Ishikawa (cell line): Measurements from ENCODE around the gene ACSS2.

ENCODE experiments used
- CEBPB ChIP-seq: IDR thresholded peaks from 2 replicates; pipeline ENCODE4 v1.6.1; 2012
- CREB1 ChIP-seq: IDR thresholded peaks from 2 replicates; pipeline ENCODE4 v1.6.1; 2012; ENCODE audit warnings: low read depth
- EGR1 ChIP-seq: IDR thresholded peaks from 2 replicates; pipeline ENCODE4 v1.6.1; 2012
- EP300 ChIP-seq: IDR thresholded peaks from 2 replicates; pipeline ENCODE4 v1.6.1; 2012; ENCODE audit warnings: borderline replicate concordance
- FOXM1 ChIP-seq: IDR thresholded peaks from 2 replicates; pipeline ENCODE4 v1.6.1; 2012; ENCODE audit warnings: low read depth, borderline replicate concordance
- MAX ChIP-seq: IDR thresholded peaks from 2 replicates; pipeline ENCODE4 v1.6.1; 2012
- NFIC ChIP-seq: IDR thresholded peaks from 2 replicates; pipeline ENCODE4 v1.6.1; 2012
- RAD21 ChIP-seq: IDR thresholded peaks from 2 replicates; pipeline ENCODE4 v1.6.1; 2012; ENCODE audit warnings: low read depth
- TAF1 ChIP-seq: IDR thresholded peaks from 2 replicates; pipeline ENCODE4 v1.6.1; 2012; ENCODE audit warnings: low read depth, mild to moderate bottlenecking
- TCF12 ChIP-seq: IDR thresholded peaks from 2 replicates; pipeline ENCODE4 v1.6.1; 2012; ENCODE audit warnings: low read depth
- TEAD4 ChIP-seq: IDR thresholded peaks from 2 replicates; pipeline ENCODE4 v1.6.1; 2012
- YY1 ChIP-seq: IDR thresholded peaks from 2 replicates; pipeline ENCODE4 v1.6.1; 2012; ENCODE audit warnings: low read depth
- ZBTB7A ChIP-seq: IDR thresholded peaks from 2 replicates; pipeline ENCODE4 v1.6.1; 2012; ENCODE audit warnings: low read depth
- TF ChIP-seq, protein P1 (sequence below): IDR thresholded peaks from 2 replicates; pipeline ENCODE4 v1.6.1; 2012
- TF ChIP-seq, protein P2 (sequence below): IDR thresholded peaks from 2 replicates; pipeline ENCODE4 v1.6.1; 2012; ENCODE audit warnings: low read depth, mild to moderate bottlenecking

The ACSS2 gene

DNA sequence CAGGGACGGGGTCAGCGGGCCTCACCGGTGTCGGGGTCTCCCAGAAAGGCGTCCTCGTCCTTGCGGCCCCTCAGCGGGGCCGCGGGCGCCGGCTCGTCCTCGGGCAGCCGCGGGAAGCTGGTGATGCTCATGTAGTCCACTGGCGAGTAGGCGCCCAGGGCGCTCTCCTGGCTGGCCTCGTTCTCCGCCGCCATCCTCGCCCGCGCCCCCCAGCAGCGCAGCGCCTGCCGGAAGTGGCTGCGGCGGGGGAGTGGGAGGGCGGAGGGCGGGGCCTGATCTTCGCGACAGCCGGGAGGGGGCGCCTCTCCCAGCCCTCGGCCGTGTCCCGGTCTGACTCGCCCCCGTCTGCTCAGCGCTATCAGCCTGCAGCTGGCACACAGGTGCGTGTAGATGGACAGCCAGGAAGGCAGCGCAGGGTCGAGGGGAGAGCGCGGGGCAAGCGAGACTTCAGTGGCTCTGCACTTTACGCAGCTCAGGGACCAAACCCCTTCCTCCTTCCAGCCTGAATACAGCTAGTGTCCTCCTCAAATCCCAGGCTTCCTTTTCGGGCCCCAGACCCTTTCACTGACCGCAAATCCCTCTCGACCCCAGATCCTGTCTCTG is 3.7 kb upstream of the ACSS2 start, which contains the start of gene GGT7:
GGT7 (minus strand) TSS at position 235 of the 603 bp plus-strand sequence; CDS start at position 194, 41 bp downstream.
- TF ChIP-seq NFIC (no peak), TAF1 (peak; percentile 49), MAX (peak; percentile 86), ZBTB7A (peak; percentile 90), YY1 (0 out of 2 replicates have a peak, but pooled peaks have one; percentile 37), EGR1 (0 out of 2 replicates have a peak, but pooled peaks have one; percentile 40), TCF12 (no peak; the same call in 1 of the 2 replicates), RAD21 (peak; percentile 48; the same call in 1 of the 2 replicates), CREB1 (no peak)
- TF ChIP-seq, protein P1, sequence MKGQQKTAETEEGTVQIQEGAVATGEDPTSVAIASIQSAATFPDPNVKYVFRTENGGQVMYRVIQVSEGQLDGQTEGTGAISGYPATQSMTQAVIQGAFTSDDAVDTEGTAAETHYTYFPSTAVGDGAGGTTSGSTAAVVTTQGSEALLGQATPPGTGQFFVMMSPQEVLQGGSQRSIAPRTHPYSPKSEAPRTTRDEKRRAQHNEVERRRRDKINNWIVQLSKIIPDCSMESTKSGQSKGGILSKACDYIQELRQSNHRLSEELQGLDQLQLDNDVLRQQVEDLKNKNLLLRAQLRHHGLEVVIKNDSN: no peak

- TF ChIP-seq NFIC (no peak), TAF1 (no peak), EP300 (no peak), CEBPB (no peak), FOXM1 (no peak), ZBTB7A (no peak), YY1 (no peak), EGR1 (no peak), TEAD4 (no peak), MAX (no peak), TCF12 (no peak)
- TF ChIP-seq, protein P1: no peak
Measured at GRCh38 chr20:34873583-34874093, 2.8 kb upstream of the ACSS2 start.

DNA sequence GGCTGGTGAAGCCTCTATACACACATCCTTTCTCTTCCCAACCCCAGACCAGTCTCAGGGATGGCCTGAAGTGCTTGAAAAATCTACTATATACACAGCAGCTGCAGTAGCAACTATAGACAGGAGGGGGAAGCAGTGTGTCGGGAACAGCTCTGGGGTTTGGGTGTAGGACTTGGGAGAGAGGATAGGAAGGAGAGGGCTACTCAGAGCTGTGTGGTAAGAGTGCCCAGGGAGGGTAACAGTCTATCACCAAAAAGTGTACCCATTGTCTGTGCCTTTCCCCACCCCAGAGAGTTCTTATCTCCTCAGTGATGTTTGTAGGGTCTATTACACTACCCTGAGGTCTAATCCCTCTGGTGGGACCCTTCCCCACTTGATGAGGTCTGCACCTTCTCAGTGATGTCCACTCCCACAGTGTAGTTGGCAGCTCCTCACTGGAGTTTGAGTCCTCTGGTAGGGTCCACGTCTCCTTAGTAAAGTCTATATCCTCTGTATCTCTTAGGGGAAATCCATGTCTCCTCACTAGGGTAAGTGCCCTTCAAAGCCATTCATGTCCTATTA is 2.2 kb upstream of the ACSS2 start:
- no peak for TF ChIP-seq TEAD4
- no peak for TF ChIP-seq TAF1
- TF ChIP-seq, protein P1: no peak
- peak; percentile 95 for TF ChIP-seq RAD21
- no peak for TF ChIP-seq CREB1
- no peak for TF ChIP-seq YY1
- no peak for TF ChIP-seq NFIC
- TF ChIP-seq, protein P2, sequence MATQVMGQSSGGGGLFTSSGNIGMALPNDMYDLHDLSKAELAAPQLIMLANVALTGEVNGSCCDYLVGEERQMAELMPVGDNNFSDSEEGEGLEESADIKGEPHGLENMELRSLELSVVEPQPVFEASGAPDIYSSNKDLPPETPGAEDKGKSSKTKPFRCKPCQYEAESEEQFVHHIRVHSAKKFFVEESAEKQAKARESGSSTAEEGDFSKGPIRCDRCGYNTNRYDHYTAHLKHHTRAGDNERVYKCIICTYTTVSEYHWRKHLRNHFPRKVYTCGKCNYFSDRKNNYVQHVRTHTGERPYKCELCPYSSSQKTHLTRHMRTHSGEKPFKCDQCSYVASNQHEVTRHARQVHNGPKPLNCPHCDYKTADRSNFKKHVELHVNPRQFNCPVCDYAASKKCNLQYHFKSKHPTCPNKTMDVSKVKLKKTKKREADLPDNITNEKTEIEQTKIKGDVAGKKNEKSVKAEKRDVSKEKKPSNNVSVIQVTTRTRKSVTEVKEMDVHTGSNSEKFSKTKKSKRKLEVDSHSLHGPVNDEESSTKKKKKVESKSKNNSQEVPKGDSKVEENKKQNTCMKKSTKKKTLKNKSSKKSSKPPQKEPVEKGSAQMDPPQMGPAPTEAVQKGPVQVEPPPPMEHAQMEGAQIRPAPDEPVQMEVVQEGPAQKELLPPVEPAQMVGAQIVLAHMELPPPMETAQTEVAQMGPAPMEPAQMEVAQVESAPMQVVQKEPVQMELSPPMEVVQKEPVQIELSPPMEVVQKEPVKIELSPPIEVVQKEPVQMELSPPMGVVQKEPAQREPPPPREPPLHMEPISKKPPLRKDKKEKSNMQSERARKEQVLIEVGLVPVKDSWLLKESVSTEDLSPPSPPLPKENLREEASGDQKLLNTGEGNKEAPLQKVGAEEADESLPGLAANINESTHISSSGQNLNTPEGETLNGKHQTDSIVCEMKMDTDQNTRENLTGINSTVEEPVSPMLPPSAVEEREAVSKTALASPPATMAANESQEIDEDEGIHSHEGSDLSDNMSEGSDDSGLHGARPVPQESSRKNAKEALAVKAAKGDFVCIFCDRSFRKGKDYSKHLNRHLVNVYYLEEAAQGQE: no peak

- TF ChIP-seq CEBPB (peak; percentile 40; the same call in 1 of the 2 replicates), RAD21 (no peak), EGR1 (no peak), CREB1 (peak; percentile 54; the same call in 1 of the 2 replicates), MAX (peak; percentile 26; the same call in 1 of the 2 replicates), YY1 (no peak), TCF12 (peak; percentile 26; the same call in 1 of the 2 replicates)
Measured at GRCh38 chr20:34875642-34876405, 588 bp upstream of the ACSS2 start.

- TF ChIP-seq TCF12 (no peak), EP300 (no peak), TAF1 (no peak), CEBPB (no peak)
- TF ChIP-seq, protein P2: no peak
Measured at GRCh38 chr20:34880215-34880850, 3.9 kb downstream of the ACSS2 start.
